ENCODE results near the gene GRIA3.
A peak's percentile ranks its signal among the peaks of the same experiment; 100 is the strongest.
"Not testable (repeated sequence)": the region's sequence is repeated elsewhere in the genome, so short reads cannot be mapped to it uniquely, and the experiment has no call there.

GRIA3 gene

DNA sequence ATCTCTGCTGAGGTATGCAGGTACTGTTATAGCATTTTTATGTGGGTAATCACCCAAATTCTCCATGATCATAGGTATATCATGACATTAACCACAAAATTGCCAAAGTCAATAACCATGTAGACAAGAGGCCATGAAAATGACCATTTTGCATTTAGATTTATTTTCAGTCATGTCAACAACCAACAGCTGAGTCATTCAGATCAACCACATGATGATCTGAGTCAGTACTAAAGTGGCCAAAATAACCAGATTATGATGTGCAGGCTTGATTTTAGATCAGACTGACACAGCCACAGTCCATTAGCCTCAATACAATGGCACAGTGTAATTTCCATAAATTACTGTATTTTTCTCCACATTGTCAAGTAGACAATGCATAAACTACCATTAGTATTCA is 240.5 kb downstream of the GRIA3 start:
- TF ChIP-seq ZFX (IDR thresholded peaks at IDR 0.05; ENCODE audit: borderline replicate concordance): no peak
- TF ChIP-seq, protein P1, sequence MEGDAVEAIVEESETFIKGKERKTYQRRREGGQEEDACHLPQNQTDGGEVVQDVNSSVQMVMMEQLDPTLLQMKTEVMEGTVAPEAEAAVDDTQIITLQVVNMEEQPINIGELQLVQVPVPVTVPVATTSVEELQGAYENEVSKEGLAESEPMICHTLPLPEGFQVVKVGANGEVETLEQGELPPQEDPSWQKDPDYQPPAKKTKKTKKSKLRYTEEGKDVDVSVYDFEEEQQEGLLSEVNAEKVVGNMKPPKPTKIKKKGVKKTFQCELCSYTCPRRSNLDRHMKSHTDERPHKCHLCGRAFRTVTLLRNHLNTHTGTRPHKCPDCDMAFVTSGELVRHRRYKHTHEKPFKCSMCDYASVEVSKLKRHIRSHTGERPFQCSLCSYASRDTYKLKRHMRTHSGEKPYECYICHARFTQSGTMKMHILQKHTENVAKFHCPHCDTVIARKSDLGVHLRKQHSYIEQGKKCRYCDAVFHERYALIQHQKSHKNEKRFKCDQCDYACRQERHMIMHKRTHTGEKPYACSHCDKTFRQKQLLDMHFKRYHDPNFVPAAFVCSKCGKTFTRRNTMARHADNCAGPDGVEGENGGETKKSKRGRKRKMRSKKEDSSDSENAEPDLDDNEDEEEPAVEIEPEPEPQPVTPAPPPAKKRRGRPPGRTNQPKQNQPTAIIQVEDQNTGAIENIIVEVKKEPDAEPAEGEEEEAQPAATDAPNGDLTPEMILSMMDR (IDR thresholded peaks at IDR 0.05): no peak
- H3K27ac ChIP-seq: no peak overlapping the region

DNA sequence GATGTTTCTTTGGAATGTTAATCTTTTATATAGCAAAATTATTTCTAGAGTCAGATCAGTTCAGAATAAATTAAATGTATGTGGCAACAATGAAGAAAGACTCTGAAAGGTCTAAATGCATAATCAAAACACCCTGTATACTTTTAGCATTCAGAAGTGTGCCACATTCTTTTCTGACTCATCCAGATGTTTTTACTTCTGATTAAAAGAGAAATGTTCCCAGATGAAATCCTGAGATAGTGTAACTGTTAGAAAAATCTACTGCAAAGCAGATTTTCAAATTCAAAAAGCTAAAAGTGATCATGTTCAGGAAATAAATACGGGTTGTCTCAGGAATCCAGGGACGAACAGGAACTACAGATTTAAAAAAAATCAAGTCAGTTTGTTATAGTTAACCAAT is 241.4 kb downstream of the GRIA3 start:
- TF ChIP-seq, protein P1 (IDR thresholded peaks at IDR 0.05): no peak
- no peak for TF ChIP-seq ZFX (IDR thresholded peaks at IDR 0.05; ENCODE audit: borderline replicate concordance)
- no peak overlapping the region for H3K27ac ChIP-seq

DNA sequence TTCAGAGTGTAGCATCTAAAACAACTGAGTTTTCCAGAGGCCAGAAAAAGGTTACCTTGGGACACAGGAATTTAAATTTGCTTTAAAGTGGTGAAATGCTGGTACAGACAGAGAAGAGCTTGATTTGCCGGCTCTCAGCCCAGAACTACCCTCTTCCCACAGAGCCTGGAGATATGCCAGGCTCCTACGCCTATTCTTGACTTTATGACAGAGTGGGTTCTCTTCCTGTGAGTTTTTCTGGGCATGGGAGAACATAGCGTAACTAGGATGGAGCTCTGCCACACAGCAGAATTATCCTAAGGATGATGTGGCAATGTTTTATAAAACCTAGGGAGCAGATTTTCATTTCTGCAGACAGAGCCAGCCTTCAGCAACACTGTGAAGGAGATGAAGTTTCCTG is 241.8 kb downstream of the GRIA3 start:
- TF ChIP-seq, protein P1 (IDR thresholded peaks at IDR 0.05): no peak
- TF ChIP-seq ZFX (IDR thresholded peaks at IDR 0.05; ENCODE audit: borderline replicate concordance): no peak
- H3K27ac ChIP-seq: no peak overlapping the region

DNA sequence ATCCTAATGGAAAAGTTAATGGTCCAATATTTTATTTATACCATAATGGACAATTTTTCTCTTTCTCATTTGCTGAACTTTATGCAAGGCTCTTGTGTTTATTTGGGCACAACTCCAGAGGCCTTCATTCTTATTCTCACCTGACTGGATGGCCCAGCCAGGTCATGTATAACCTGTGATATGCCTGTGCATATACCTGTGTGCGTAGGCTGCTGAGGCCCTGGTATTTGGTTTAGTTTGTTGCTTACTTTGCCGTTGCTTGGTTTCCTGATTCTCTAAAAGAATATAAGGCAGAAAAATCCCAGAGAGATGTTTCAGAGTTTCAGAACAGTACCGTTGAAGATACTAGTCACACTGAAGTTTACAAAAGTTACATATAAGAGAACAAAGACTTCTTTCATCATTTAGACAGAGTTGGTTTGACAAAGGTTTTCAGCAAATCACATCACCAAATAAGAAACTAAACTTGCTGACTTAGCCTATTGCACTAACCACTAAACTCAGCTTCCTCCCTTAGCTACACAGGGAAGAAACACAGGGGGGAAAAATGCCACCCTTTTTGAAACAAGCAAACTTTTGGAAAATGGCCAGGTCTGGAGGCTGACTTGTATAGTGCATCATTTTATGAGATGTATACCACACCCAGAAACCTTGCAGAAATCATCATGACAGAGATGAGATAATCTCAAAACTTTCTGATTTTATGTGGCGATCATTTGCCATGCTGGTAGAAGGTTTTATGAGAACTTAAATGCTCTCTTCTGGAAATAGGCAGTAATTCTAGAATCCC is 248.5 kb downstream of the GRIA3 start:
- TF ChIP-seq, protein P1 (IDR thresholded peaks at IDR 0.05): no peak
- no peak for TF ChIP-seq ZFX (IDR thresholded peaks at IDR 0.05; ENCODE audit: borderline replicate concordance)

DNA sequence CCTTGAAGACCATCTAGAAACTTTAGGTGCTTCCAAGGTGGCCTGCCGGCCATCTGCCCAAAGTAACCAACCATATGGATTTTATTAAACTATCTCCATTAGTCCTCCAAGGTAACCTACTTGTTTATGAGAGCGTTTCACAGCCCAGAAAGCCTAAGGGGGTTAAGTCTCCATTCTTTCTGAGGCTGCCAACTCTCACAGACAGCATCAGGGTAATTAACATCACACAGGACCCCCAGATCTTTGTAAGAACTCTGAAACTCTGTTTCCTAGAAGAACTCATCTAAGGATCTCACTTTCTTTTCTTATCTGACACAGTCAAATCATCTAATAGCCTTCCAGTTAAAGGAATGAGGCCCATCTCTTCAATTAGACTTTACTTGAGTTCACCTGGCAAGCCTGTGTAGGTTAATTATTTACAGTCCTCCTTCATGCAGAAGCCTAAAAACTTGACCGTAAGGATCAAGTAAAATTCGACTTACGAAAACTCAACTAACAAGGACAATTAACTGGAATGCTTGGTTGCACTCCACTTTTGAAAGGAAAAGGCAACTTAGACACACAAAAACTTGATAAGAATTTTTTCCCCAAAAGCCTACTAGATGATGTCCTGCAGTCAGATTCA is 252.5 kb downstream of the GRIA3 start:
- TF ChIP-seq, protein P1 (IDR thresholded peaks at IDR 0.05): no peak
- TF ChIP-seq ZFX (IDR thresholded peaks at IDR 0.05; ENCODE audit: borderline replicate concordance): no peak

More for the DNA sequence above, 248.5 kb downstream of the GRIA3 start:
- peak overlapping the region; percentile 46 for H3K27ac ChIP-seq

DNA sequence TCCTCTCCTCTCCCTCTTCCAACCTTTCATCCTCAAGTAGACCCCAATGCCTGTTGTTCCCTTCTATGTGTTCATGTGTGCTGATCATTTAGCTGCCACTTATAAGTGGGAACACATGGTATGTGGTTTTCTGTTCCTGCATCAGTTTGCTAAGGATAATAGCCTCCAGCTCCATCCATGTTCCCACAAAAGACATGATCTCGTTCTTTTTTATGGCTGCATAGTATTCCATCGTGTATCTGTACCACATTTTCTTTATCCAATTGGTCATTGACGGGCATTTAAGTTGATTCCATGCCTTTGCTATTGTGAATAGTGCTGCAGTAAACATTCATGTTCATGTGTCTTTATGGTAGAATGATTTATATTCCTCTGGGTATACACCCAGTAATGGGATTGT is 255.8 kb downstream of the GRIA3 start:
- not testable (repeated sequence) for H3K27ac ChIP-seq

More for the DNA sequence above, 252.5 kb downstream of the GRIA3 start:
- no peak overlapping the region for H3K27ac ChIP-seq

DNA sequence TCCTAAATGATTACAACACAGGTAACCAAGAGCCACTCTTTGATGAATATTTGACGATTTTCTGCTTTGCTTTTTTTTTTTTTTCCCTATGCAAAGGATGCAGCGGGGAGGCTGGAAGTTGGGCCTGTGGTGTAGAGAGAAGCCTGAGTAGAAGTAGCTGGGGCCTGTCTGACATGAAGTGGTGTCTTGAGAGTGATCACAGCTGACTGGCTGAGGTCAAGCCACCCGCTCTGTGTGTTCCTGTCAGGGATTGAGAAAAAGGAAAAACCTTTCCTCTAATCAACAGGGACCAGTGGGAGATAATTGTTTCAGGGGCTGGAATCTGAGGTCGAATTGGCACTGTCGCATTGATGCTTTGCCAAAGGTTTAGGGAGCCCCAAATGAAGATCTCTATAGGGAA is 258.7 kb downstream of the GRIA3 start:
- TF ChIP-seq, protein P1 (IDR thresholded peaks at IDR 0.05): no peak
- TF ChIP-seq ZFX (IDR thresholded peaks at IDR 0.05; ENCODE audit: borderline replicate concordance): no peak
- H3K27ac ChIP-seq: no peak overlapping the region
